OCI-M2 (cell line): ENCODE results near the gene PLCH1.

Source experiments
- DNase-seq: peaks from one replicate; lab custom pipeline; 2025; ENCODE audit not compliant: unreplicated experiment; lab: John Stamatoyannopoulos, UW

The PLCH1 gene

GRCh38 chr3:155688481-155688880 is 56.4 kb downstream of the PLCH1 start:
- no peak for DNase-seq

DNA sequence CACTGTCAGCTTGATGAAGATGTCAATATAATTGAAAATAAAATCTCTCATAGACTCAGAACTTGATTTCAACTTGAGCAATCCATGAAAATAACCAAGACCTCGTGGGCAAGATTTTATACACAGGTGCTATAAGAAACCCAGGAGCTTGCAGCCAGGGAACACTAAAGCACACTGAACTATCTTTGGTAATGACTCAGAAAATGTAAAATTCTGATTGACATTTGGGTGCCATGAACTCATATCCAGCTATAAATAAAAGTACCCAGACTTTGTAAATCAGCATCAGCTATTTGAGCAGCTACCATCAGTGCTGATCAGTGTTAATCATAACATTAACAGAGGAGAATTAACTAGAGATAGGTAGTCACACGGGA is 61.5 kb downstream of the PLCH1 start:
- no peak for DNase-seq

DNA sequence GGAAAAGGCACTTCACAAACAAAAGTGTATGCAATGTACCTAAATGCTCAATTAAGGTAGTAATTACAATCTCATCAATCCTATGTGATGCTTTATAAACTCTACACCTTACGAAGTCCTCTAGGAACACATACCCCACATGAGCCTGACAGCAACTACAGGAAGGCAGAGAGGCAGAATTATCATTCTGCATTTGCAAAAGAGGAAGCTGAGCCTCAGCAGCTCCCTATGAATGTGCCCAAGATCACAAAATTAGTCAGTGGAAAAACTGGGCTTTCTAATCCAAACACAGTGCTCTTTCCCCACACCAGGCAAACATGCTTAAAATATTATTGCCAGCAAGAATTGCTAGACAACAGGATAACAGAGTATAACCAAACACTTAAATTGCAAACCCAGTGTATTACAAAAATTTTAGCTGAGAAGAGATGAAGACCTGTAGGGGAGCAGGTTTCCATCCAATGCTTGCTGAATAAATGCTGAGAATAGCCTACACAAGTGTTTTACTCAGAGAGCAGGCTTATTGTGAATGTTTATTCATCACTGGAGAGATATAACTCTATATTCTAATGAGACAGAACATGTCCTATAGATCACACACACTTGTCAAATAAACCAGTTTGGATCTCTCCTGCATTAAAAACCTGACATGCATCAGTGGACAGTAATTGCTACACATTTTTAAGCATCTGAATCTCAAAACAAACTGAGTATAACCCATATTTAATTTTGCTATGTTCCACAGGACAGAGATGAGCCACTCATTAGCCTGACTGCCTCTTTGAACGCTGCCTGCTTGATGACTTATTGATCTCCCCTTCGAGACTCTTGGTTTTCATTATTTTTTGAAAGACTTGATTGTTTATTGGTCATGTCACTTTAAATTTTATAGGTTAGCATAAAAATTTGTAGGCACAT is 62.2 kb downstream of the PLCH1 start:
- DNase-seq, result no peak

- no peak for DNase-seq
These were observed 68.5 kb downstream of the PLCH1 start for GRCh38 chr3:155676252-155676981.

DNA sequence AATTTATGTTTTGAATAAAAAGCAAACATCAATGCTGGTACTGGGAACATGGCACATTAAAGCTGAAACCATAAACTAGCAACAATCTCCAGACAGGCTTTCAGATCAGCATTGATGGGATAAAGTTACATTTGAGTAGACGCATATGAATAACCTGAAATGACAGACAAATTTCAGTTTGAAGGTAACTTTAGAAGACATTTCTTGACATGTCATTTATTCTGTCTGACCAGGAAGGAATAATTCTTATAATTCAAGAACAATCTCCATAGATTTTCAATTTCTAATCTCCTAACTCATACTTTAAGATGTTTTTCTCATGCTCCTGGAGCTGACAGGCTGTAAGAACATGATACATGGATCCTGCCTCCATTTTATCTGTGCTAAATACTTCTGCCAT is 69.8 kb downstream of the PLCH1 start:
- DNase-seq, result no peak

DNA sequence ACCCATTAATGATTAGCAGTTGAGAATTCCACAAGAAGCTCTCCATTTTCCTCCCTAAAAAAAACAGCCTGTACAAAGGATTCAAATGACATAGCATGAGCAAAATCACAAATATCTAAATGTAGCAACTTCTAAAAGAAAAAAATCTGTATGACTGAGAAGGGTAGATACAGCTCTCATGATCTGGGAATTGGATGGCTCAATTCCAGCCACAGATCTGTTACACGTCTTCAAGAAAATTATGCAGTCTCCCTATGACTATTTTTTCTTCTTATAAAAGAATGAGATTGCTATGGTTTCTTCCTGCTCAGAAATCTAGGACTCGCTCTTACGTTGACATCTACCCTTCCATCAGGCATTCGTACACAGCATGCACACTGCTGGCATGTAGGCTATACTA is 71.5 kb downstream of the PLCH1 start:
- DNase-seq, result no peak

DNA sequence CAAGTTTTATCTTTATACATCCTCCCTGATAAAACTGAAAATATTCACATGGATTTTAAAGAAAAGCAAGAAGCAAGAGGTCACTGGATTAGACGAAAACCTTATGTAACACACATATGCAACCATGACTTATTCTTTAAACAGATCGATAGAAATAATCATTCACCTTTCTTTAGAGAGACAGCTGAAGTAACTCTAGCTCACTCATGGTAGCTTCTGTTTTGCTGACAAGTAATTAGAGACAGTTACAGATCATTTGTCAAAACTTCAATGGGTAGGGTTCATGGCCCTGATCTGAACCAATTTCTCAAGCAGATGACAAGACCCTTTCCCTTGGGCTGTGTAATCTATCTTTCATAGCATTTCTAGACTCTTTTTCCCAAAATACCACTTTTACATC is 74.5 kb downstream of the PLCH1 start:
- DNase-seq, result no peak

DNA sequence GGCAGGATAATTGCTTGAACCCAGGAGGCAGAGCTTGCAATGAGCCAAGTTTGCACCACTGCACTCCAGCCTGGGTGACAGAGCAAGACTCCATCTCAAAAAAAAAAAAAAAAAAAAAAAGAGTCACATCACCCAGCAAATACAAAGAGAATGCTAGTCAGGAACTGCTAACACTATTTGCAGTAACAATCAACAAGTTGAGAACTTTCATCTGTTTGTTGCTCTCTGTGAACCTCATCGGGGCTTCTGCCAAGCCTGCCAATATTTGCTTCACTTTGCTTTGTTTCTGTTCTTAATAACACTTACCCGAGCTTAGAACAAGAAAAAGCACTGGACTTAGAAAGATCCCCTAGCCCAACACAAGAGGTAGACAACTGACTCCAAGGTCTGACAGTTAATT is 76.9 kb downstream of the PLCH1 start:
- DNase-seq, result no peak

GRCh38 chr3:155664925-155665695 is 79.8 kb downstream of the PLCH1 start:
- DNase-seq, result no peak

DNA sequence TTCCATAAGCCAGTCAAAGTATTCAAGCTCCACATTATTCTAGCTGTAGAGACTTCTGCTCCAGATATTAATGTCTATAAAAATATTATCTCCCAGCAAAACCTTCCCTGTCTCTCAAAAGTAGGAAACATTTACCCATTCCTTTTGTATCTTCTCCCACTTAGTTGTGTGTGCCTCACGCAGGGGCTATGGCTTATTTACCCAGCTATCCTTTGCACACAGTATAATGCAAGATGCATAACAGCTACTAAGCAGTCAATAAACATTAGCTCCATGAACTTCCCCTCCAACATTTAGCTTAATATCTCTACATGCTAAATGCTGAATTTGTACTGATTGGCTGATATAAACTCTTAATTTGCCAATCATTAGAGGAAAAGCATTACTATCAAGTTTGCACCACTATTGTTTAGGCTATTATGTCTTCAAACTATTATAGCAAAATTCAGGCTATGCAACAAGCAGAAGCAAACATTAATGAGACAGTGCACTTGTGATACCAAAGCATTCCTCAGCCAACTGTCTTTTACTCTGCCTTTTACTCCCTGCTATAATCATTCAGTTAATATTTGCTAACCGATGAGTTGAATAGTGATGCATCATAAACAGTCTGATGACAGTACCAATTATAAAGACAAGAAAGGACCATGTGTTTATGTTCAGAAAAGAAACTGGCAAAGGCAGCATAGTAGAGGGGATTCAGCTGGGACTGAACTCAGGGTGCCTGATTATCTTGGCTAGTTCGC is 81.2 kb downstream of the PLCH1 start:
- DNase-seq, result no peak

GRCh38 chr3:155661760-155662159 is 83.1 kb downstream of the PLCH1 start:
- no peak for DNase-seq

- DNase-seq, result no peak
These were observed 83.8 kb downstream of the PLCH1 start for GRCh38 chr3:155661042-155661441.

GRCh38 chr3:155658671-155659261 is 86.1 kb downstream of the PLCH1 start:
- no peak for DNase-seq

- DNase-seq, result no peak
These were observed 86.9 kb downstream of the PLCH1 start for GRCh38 chr3:155658006-155658405.

- DNase-seq, result no peak
These were observed 87.7 kb downstream of the PLCH1 start for GRCh38 chr3:155657161-155657560.

GRCh38 chr3:155656466-155656865 is 88.4 kb downstream of the PLCH1 start:
- DNase-seq, result no peak

DNA sequence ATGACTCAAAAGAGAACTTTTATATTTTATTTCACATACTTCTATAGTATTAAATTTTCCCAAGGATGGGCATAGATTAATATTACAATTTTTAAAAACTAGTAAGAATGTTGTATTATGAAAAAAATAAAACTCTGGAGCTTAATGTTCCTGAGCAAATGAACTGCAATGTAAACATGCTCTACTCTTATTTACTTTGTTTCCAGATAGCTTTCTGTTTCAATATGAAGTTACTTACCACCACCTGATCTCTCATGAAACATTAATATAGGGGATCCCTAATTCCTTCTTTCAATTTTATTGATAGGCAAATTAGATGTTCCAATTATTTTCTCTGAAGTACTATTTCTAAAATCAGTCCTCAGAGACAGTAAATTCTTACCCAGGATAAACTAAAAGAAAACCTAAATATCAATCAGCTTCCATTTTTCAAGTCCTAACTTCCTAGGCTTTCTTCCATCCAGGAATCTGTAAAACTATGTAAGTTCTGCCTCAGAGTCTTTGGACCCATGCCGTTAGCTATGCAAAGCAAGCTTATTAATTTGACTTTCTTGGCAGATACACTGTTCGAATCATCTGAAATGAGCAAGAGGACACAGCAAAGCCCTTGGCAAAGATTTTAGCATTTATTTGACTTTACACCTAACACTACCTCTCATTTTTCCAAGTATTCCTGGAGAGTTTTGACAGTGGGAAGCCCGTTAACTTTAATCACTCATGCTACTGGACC is 93.2 kb downstream of the PLCH1 start:
- DNase-seq, result no peak

GRCh38 chr3:155648013-155648591 is 96.8 kb downstream of the PLCH1 start:
- DNase-seq, result no peak

DNA sequence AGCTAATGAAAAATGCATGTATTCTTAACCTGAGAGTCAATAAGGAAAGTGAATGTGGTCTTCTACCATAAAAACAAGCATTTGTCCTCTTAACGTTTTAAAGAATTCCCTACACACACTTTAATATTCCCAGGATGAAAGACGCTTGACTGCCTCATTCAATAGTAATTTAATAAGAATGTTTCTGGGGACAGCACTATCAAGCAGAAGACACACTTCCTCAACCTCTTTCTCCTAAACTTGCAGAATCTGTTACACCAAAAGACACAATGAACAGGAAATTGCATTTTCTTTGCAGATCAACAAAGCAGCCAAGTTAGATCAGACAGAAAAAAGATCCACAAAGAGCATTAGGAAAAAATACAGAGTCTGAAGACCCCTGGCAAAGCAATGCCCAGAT is 97.7 kb downstream of the PLCH1 start:
- no peak for DNase-seq

DNA sequence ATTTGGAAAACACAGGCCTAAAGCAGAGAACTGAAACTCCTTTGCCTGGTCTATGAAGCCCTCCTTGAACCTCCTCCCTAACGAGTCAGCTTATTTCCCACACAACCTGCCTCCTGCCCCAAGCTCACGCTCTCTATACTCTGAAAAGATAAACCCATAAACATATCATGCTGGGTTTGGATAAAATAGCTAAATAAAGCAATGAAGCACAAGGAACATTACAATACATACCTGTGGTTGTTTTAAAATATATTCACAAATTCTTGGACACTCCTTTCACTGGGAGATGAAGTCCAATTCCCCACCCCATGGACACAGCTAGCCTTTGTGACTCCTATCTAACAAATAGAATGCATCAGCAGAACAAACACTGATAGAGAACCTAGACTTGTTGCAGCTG is 98.2 kb downstream of the PLCH1 start:
- no peak for DNase-seq
